C4-2B (cell line): ENCODE measurements around the gene RPAIN.

Experiments used
- H3K27ac ChIP-seq: fragments of 450-650 bp; 2 replicates; pipeline ENCODE4 v1.5.1; 2017
- ZFX ChIP-seq: fragments of 450-650 bp; IDR thresholded peaks from 2 replicates; pipeline ENCODE4 v1.6.1; 2017
- TF ChIP-seq, protein P1 (sequence below): fragments of 450-650 bp; conservative IDR thresholded peaks from 2 replicates; pipeline ENCODE4 v1.5.1; 2017; ENCODE audit warnings: mild to moderate bottlenecking

Gene RPAIN

DNA sequence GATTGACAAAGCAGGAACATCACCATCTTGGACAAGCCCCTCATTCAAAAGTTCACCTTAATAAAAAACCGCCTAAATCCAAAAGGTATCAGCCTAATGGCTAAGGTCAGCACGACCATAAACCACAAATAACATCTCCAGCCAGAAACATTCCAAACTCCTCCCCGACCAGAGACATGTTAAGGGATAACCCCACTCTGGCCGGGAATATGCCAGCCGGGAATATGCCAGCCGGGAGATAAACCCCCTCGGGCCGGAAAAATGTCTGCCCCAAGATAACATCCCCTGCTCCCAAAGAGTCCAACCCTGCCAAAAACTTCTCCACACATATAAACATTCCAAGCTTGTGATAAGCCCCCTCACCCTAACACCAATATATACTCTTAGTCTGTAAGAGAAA is 47.4 kb downstream of the RPAIN start:
- peak overlapping the region; percentile 81 for H3K27ac ChIP-seq

DNA sequence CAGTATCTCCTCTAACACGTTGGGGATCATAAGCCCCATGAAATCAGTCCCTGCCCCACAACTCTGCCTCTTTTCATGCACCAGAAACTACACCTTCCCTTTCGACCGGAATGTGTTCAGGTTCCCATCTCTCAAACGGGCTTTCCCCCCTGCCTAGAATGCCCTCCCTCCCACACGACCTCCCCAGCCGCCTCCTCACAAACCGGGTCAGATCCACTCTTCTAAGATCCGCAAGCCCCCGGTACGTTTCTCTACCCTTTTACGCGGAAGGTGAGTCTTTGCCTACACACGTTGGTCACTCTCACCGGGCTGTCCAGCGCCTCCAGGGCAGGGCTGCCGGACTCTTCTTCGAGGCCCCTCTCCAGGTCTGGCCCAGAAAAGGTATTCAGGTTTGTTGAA is 48.1 kb downstream of the RPAIN start:
- peak overlapping the region; percentile 81 for H3K27ac ChIP-seq
- TF ChIP-seq, protein P1, sequence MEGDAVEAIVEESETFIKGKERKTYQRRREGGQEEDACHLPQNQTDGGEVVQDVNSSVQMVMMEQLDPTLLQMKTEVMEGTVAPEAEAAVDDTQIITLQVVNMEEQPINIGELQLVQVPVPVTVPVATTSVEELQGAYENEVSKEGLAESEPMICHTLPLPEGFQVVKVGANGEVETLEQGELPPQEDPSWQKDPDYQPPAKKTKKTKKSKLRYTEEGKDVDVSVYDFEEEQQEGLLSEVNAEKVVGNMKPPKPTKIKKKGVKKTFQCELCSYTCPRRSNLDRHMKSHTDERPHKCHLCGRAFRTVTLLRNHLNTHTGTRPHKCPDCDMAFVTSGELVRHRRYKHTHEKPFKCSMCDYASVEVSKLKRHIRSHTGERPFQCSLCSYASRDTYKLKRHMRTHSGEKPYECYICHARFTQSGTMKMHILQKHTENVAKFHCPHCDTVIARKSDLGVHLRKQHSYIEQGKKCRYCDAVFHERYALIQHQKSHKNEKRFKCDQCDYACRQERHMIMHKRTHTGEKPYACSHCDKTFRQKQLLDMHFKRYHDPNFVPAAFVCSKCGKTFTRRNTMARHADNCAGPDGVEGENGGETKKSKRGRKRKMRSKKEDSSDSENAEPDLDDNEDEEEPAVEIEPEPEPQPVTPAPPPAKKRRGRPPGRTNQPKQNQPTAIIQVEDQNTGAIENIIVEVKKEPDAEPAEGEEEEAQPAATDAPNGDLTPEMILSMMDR: no peak
- TF ChIP-seq ZFX: no peak

More for the DNA sequence above, 47.4 kb downstream of the RPAIN start:
- TF ChIP-seq ZFX: no peak
- TF ChIP-seq, protein P1: no peak

DNA sequence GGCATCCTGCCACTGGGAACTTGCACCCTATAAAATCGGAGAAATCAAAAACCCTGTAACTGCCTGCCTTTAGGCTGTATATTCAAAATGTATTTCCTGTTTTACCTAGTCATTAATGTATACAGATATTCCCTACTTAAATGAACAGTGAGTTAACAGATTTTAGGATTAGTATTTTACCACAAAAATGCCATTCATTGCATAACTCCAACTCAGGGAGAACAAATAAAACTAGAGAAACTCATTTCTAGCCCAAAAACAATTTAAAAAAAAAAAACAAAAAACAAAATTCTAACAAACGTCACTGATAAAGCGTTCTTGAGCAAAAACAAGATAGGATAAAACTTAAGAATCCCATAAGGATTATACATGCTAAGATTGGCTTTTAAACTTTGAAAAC is 52.5 kb downstream of the RPAIN start:
- TF ChIP-seq, protein P1: no peak
- no peak for TF ChIP-seq ZFX
- H3K27ac ChIP-seq: no peak overlapping the region

DNA sequence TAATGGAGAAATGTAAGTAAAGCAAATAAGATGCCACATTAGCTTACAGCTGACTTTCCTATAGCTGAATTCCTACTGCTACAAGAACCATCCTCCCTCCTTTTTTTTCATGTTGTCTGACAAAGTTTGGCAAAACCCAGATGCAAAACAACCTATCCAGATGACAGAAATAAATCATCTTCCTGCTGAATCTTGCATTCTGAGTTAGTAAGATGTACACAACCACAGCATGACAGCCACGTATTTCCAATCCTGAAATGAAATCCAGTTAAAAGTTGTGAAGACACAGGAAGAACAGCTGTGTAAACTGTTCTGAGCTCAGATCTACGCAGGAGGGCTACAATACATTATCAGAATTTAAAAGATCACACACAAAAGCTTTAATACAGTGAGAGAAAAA is 53.9 kb downstream of the RPAIN start:
- TF ChIP-seq, protein P1: no peak
- no peak for TF ChIP-seq ZFX
- no peak overlapping the region for H3K27ac ChIP-seq

DNA sequence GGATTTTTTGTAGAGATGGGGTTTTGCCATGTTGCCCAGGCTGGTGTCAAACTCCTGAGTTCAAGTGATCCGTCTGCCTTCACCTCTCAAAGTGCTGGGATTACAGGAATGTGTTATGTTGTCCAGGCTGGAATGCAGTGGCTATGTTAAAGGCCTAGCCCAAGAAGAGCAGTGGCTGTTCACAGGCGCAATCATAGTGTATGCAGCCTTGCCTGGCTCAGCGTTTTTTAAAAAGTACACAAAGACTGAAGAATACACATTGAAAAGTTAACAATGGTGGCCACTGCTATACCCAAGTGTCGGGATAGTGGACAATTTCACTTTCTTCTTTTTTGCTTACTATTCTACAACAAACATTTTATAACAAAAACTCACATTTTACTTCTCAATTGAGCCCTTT is 59.0 kb downstream of the RPAIN start:
- no peak overlapping the region for H3K27ac ChIP-seq
- no peak for TF ChIP-seq ZFX
- TF ChIP-seq, protein P1: no peak

DNA sequence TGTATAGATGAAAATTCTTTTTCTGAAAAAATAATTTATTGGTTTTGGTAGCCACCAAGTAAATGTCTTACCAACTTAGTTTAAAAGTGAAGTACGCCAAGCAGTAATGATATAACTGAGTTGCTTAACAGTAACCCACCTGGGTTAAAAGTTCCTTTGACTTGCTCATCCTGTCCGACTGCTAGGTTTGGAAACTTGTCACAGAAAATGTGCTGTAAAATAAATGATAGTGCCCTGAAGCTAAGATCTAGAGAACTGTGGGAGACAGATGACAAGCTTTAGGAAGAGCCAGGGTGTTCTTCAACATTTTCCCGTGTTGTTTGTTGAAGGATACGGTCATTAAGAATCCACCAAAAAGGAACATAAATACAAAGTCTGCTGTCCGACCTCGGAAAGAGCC is 61.0 kb downstream of the RPAIN start:
- H3K27ac ChIP-seq: no peak overlapping the region
- TF ChIP-seq, protein P1: no peak
- TF ChIP-seq ZFX: no peak

DNA sequence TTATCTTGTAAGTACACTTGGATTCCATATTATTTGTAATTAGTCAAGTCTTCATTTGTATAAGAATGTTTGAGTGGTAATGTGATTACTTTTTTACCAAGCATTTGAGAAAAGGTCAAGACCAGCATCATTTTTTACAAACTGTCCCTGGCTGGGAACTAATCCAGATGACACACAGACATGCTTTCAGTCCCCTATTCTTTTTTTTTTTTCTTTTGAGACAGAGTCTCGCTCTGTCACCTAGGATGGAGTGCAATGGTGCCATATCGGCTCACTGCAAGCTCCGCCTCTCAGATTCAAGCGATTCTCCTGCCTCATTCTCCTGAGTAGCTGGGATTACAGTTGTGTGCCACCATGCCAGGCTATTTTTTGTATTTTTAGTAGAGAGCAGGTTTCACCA is 61.5 kb downstream of the RPAIN start:
- TF ChIP-seq, protein P1: no peak
- TF ChIP-seq ZFX: no peak
- no peak overlapping the region for H3K27ac ChIP-seq
